ENCODE data around the gene NOTCH1.

- no peak for TF ChIP-seq CTCF (conservative IDR thresholded peaks at IDR 0.05)
- TF ChIP-seq ZFX (IDR thresholded peaks at IDR 0.05): no peak
Measured at GRCh38 chr9:136572003-136572827, 26.4 kb upstream of the NOTCH1 start.

All from C4-2B (cell line).